ENCODE measurements around the gene STOM. TPM values are rescaled to one million over a fixed set of nuclear protein-coding genes. Genes with fewer than 3 reads are reported as not detected.
"Not testable (repeated sequence)": the region's sequence is repeated elsewhere in the genome, so short reads cannot be mapped to it uniquely, and the experiment has no call there.

The STOM gene
- total and polyA plus RNA-seq, 4 donors: 80.0 to 384 (median 245) TPM

DNA sequence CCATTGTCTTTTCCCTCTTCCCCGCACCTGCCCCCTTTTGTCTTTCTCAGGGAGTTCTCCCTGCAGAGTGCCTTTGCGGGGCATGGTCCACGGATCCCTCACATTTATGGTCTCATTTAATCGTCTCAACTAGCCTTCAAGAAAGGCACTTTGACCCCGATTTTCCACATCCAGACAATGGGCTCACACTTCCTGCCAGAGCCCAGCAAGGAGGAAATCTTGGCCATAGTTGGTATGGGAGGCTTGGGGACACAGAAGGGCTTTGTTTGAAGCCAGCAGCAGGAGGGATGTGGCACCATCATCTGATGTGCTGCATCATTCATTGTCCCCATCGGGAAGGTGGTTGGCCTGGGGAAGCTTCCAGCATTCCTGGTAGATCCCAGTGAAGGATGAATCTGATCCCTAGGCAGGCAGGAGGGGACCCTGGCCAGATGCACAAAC lies 77.2 kb downstream of the STOM start:
- ATAC-seq (ENCODE audit: low FRiP score): no peak

GRCh38 chr9:121292051-121292450 lies 78.0 kb downstream of the STOM start:
- intact Hi-C loops (cut with DNase I): loop anchor here in 1 of 2 donors (10.0 kb wide), 1 partner anchor 183 kb away; no protein-coding TSS in a partner anchor
- peak in 1 of 2 donors; percentile 22 for DNase-seq
- peaks cover 10% of the 10 kb centered on the region in 2 donors for H3K4me1 ChIP-seq (ENCODE audit: control insufficient read depth in 1 of 2, insufficient read depth in 2 of 2, low read length in 2 of 2)
- ATAC-seq (ENCODE audit: low FRiP score): no peak
- peaks cover 0 to 4% of the 10 kb centered on the region in 2 donors for H3K36me3 ChIP-seq (ENCODE audit: control insufficient read depth in 1 of 2, insufficient read depth in 2 of 2, low read length in 1 of 2)
- peak overlapping the region in 1 of 2 donors; percentile 52 for H3K27ac ChIP-seq (ENCODE audit: low read depth in 1 of 2, low read length in 2 of 2)
- H3K9me3 ChIP-seq (ENCODE audit: control insufficient read depth, low read length): no peaks in the 10 kb centered on the region
- 83 to 85% methylated on average over 1 of the region's 1 CpG for WGBS, 2 donors
- H3K27me3 ChIP-seq (ENCODE audit: control insufficient read depth in 1 of 2, insufficient read depth in 2 of 2, low read length in 1 of 2): no peaks in the 10 kb centered on the region
- H3K4me3 ChIP-seq (ENCODE audit: low read length in 2 of 2): no peak overlapping the region

More for the DNA sequence above, 77.2 kb downstream of the STOM start:
- Histone ChIP-seq H3K4me1 (ENCODE audit: control insufficient read depth in 1 of 2, insufficient read depth in 2 of 2, low read length in 2 of 2) (peaks cover 8 to 10% of the 10 kb centered on the region in 2 donors), H3K4me3 (ENCODE audit: low read length in 2 of 2) (no peak overlapping the region), H3K9me3 (ENCODE audit: control insufficient read depth, low read length) (no peaks in the 10 kb centered on the region), H3K36me3 (ENCODE audit: control insufficient read depth in 1 of 2, insufficient read depth in 2 of 2, low read length in 1 of 2) (peaks cover 0 to 4% of the 10 kb centered on the region in 2 donors), H3K27ac (ENCODE audit: low read depth in 1 of 2, low read length in 2 of 2) (peak overlapping the region in 1 of 2 donors; percentile 43), H3K27me3 (ENCODE audit: control insufficient read depth in 1 of 2, insufficient read depth in 2 of 2, low read length in 1 of 2) (no peaks in the 10 kb centered on the region)
- peak in 1 of 2 donors; percentile 30 for DNase-seq
- 81 to 82% methylated on average over 6 of the region's 6 CpGs for WGBS, 2 donors
- intact Hi-C loops (cut with DNase I): loop anchor here in 1 of 2 donors (10.0 kb wide), 1 partner anchor 182 kb away; no protein-coding TSS in a partner anchor

DNA sequence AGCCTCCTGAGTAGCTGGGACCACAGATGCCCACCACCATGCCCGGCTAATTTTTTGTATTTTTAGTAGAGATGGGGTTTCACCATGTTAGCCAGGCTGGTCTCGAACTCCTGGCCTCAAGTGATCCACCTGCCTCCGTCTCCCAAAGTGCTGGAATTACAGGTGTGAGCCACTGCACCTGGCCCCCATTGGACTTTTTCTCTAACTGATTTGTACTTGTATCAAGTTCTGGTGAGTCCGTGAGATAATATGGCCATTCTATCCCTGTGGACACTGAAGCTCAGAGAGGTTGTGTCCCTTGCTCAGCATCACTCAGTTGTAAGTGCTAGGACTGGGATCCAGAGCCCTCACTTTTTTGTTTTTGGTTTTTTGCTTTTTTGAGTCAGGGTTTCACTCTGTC lies 78.5 kb downstream of the STOM start:
- ATAC-seq (ENCODE audit: low FRiP score); H3K9me3 ChIP-seq (ENCODE audit: control insufficient read depth, low read length); H3K27ac ChIP-seq (ENCODE audit: low read depth in 1 of 2, low read length in 2 of 2); H3K4me1 ChIP-seq (ENCODE audit: control insufficient read depth in 1 of 2, insufficient read depth in 2 of 2, low read length in 2 of 2); H3K4me3 ChIP-seq (ENCODE audit: low read length in 2 of 2); H3K36me3 ChIP-seq (ENCODE audit: control insufficient read depth in 1 of 2, insufficient read depth in 2 of 2, low read length in 1 of 2); H3K27me3 ChIP-seq (ENCODE audit: control insufficient read depth in 1 of 2, insufficient read depth in 2 of 2, low read length in 1 of 2): not testable (repeated sequence)
- peak in 1 of 2 donors; percentile 6 for DNase-seq
- WGBS, 2 donors: 69 to 92% methylated on average over 4 of the region's 4 CpGs
- intact Hi-C loops (cut with DNase I): loop anchor here in 1 of 2 donors (10.0 kb wide), 1 partner anchor 183 kb away; no protein-coding TSS in a partner anchor

- peak in 1 of 2 donors; percentile 22 for DNase-seq
- 8 to 9% methylated on average over 7 of the region's 7 CpGs for WGBS, 2 donors
- H3K4me1 ChIP-seq (ENCODE audit: control insufficient read depth in 1 of 2, insufficient read depth in 2 of 2, low read length in 2 of 2): peaks cover 6 to 15% of the 10 kb centered on the region in 2 donors
- ATAC-seq (ENCODE audit: low FRiP score): no peak
- intact Hi-C loops (cut with DNase I): loop anchor here in 1 of 2 donors (10.0 kb wide), 1 partner anchor 185 kb away; no protein-coding TSS in a partner anchor
- H3K27ac ChIP-seq (ENCODE audit: low read depth in 1 of 2, low read length in 2 of 2): peak overlapping the region; percentile 33 to 96
- no peaks in the 10 kb centered on the region for H3K9me3 ChIP-seq (ENCODE audit: control insufficient read depth, low read length)
- H3K4me3 ChIP-seq (ENCODE audit: low read length in 2 of 2): no peak overlapping the region
- peaks cover 0 to 4% of the 10 kb centered on the region in 2 donors for H3K36me3 ChIP-seq (ENCODE audit: control insufficient read depth in 1 of 2, insufficient read depth in 2 of 2, low read length in 1 of 2)
- H3K27me3 ChIP-seq (ENCODE audit: control insufficient read depth in 1 of 2, insufficient read depth in 2 of 2, low read length in 1 of 2): no peaks in the 10 kb centered on the region
These were observed 80.2 kb downstream of the STOM start for GRCh38 chr9:121289772-121290370.

GRCh38 chr9:121289026-121289771 lies 80.9 kb downstream of the STOM start:
- peaks cover 2 to 15% of the 10 kb centered on the region in 2 donors for H3K4me1 ChIP-seq (ENCODE audit: control insufficient read depth in 1 of 2, insufficient read depth in 2 of 2, low read length in 2 of 2)
- no peaks in the 10 kb centered on the region for H3K27me3 ChIP-seq (ENCODE audit: control insufficient read depth in 1 of 2, insufficient read depth in 2 of 2, low read length in 1 of 2)
- H3K27ac ChIP-seq (ENCODE audit: low read depth in 1 of 2, low read length in 2 of 2): peak overlapping the region; percentile 33 to 96
- peaks cover 0 to 4% of the 10 kb centered on the region in 2 donors for H3K36me3 ChIP-seq (ENCODE audit: control insufficient read depth in 1 of 2, insufficient read depth in 2 of 2, low read length in 1 of 2)
- intact Hi-C loops (cut with DNase I): no loop called here
- ATAC-seq (ENCODE audit: low FRiP score) (peak; percentile 59), DNase-seq (peak; percentile 82 to 85)
- no peak overlapping the region for H3K4me3 ChIP-seq (ENCODE audit: low read length in 2 of 2)
- WGBS, 2 donors: 4 to 5% methylated on average over 10 of the region's 10 CpGs
- no peaks in the 10 kb centered on the region for H3K9me3 ChIP-seq (ENCODE audit: control insufficient read depth, low read length)

Other genes with a start within 250 kb of the STOM start
- 10 to 100 TPM; 48.3 to 52.7 TPM for gene RAB14, start 168.4 kb downstream of the STOM start, total RNA-seq
- 10 to 100 TPM; 29.3 to 32.6 TPM for gene RAB14, start 168.4 kb downstream of the STOM start, polyA plus RNA-seq
- gene GSN, start 102.1 kb downstream of the STOM start, total RNA-seq: 1,000 to 10,000 TPM in 1 of 2 donors, 100 to 1,000 TPM in 1; 922 to 2,469 TPM
- 1,000 to 10,000 TPM in 1 of 2 donors, 100 to 1,000 TPM in 1; 451 to 1,099 TPM for gene GSN, start 102.1 kb downstream of the STOM start, polyA plus RNA-seq
- gene GGTA1, start 129.6 kb upstream of the STOM start, total RNA-seq: 10 to 100 TPM; 17.6 to 38.9 TPM
- 100 to 1,000 TPM; 102 to 239 TPM for gene GGTA1, start 129.6 kb upstream of the STOM start, polyA plus RNA-seq